ENCODE data around the gene TAF6. TPM values are rescaled to one million over a fixed set of nuclear protein-coding genes. Genes with fewer than 3 reads are reported as not detected.

Gene TAF6
- total and polyA plus RNA-seq, 9 of the 15 experiments (the other 6 are each of a cell fraction or from before 2014, with no cell fraction given), result 0.78 to 78.7 (median 21.3) TPM

- 0 out of 2 replicates have a peak, but pooled peaks have one; percentile 33 for TF ChIP-seq RAD51 (IDR thresholded peaks at IDR 0.05; ENCODE audit: borderline replicate concordance, low read depth)
- TF ChIP-seq U2AF2 (optimal IDR thresholded peaks at IDR 0.05; ENCODE audit: low read depth, low read length), result no peak
- TF ChIP-seq TRIM28 (IDR thresholded peaks at IDR 0.05), result peak; percentile 13; the same call in 1 of the 2 replicates
- TF ChIP-seq HOXB6 (CRISPR knock-in tag; IDR thresholded peaks at IDR 0.05; ENCODE audit: borderline replicate concordance), result no peak
- no peak; the same call in 1 of the 2 replicates for TF ChIP-seq GTF2F1 (IDR thresholded peaks at IDR 0.05; ENCODE audit: low read depth, low read length)
- no peak for TF ChIP-seq NR0B1 (IDR thresholded peaks at IDR 0.05; ENCODE audit: partially characterized antibody)
- TF ChIP-seq SIRT6 (IDR thresholded peaks at IDR 0.05; ENCODE audit: low read depth, low read length), result no peak
- no peak for TF ChIP-seq FOXO4 (CRISPR knock-in tag; IDR thresholded peaks at IDR 0.05)
- no peak for TF ChIP-seq ELK1 (CRISPR knock-in tag; IDR thresholded peaks at IDR 0.05)
- no peak for TF ChIP-seq ZBTB7A (IDR thresholded peaks at IDR 0.05; ENCODE audit: borderline replicate concordance, control insufficient read depth, low read depth, low read length)
- TF ChIP-seq PURB (CRISPR knock-in tag; IDR thresholded peaks at IDR 0.05; ENCODE audit: low read depth), result no peak
- 0 out of 2 replicates have a peak, but pooled peaks have one; percentile 8 for TF ChIP-seq THAP7 (CRISPR knock-in tag; IDR thresholded peaks at IDR 0.05)
- TF ChIP-seq ZFP36 (IDR thresholded peaks at IDR 0.05; ENCODE audit: low read depth, low read length, partially characterized antibody), result no peak
- TF ChIP-seq MXD1 (CRISPR knock-in tag; IDR thresholded peaks at IDR 0.05; ENCODE audit: borderline replicate concordance, poor library complexity, severe bottlenecking), result no peak
- peak; percentile 75 for TF ChIP-seq THAP12 (CRISPR knock-in tag; IDR thresholded peaks at IDR 0.05)
- TF ChIP-seq ZBTB1 (CRISPR knock-in tag; IDR thresholded peaks at IDR 0.05; ENCODE audit: borderline replicate concordance, low read depth), result no peak
- TF ChIP-seq ZNF644 (tag; IDR thresholded peaks at IDR 0.05; ENCODE audit: low read depth), result no peak
- TF ChIP-seq ZNF436 (CRISPR knock-in tag; IDR thresholded peaks at IDR 0.05), result no peak
- TF ChIP-seq KAT7 (CRISPR knock-in tag; IDR thresholded peaks at IDR 0.05; ENCODE audit: borderline replicate concordance), result no peak
Observed at GRCh38 chr7:100126239-100126930, 7.2 kb upstream of the TAF6 start (continued).

Data from K562 (cell line).